Mesendoderm (in vitro differentiated cells): ENCODE measurements around the gene TSPAN7.

Source experiments
- DNase-seq: peaks from one replicate; pipeline ENCODE4 v3.0.0; 2013
- H2AK5ac ChIP-seq: 2 replicates; pipeline ENCODE4 v1.6.1; 2013; ENCODE audit warnings: low read length, inconsistent platforms
- H2BK120ac ChIP-seq: 2 replicates; pipeline ENCODE4 v1.6.1; 2013; ENCODE audit warnings: low read depth, mild to moderate bottlenecking, low read length, moderate library complexity, mixed read lengths
- H2BK15ac ChIP-seq: replicated peaks from 2 replicates; pipeline ENCODE4 v1.6.1; 2013; ENCODE audit warnings: low read depth, mild to moderate bottlenecking, moderate library complexity
- H2BK5ac ChIP-seq: 2 replicates; pipeline ENCODE4 v1.6.1; 2013; ENCODE audit warnings: low read length, inconsistent platforms
- H3K18ac ChIP-seq: 2 replicates; pipeline ENCODE4 v1.6.1; 2013; ENCODE audit warnings: mild to moderate bottlenecking, low read length, mixed read lengths
- H3K23ac ChIP-seq: one replicate; pipeline ENCODE4 v1.6.1; 2013; ENCODE audit warnings: low read length
- H3K27ac ChIP-seq: 2 replicates; pipeline ENCODE4 v1.5.1; 2013; ENCODE audit warnings: low read depth, mild to moderate bottlenecking, inconsistent platforms, low read length, moderate library complexity
- H3K27me3 ChIP-seq: 2 replicates; pipeline ENCODE4 v1.6.1; 2013; ENCODE audit warnings: low read length, control low read depth, mild to moderate bottlenecking, inconsistent platforms; ENCODE audit not compliant: insufficient read depth, poor library complexity
- H3K36me3 ChIP-seq: 2 replicates; pipeline ENCODE4 v1.6.1; 2013; ENCODE audit warnings: low read length, inconsistent platforms; ENCODE audit not compliant: control insufficient read depth, insufficient read depth
- H3K4ac ChIP-seq: one replicate; pipeline ENCODE4 v1.6.1; 2013; ENCODE audit warnings: low read depth, mild to moderate bottlenecking, low read length, moderate library complexity
- H3K4me1 ChIP-seq: 2 replicates; pipeline ENCODE4 v1.6.1; 2013; ENCODE audit warnings: low read depth, low read length, inconsistent platforms; ENCODE audit not compliant: control insufficient read depth
- H3K4me2 ChIP-seq: 2 replicates; pipeline ENCODE4 v1.6.1; 2013; ENCODE audit warnings: low read length
- H3K4me3 ChIP-seq: 2 replicates; pipeline ENCODE4 v1.5.1; 2013; ENCODE audit warnings: mild to moderate bottlenecking, low read length
- H3K56ac ChIP-seq: one replicate; pipeline ENCODE4 v1.6.1; 2013; ENCODE audit warnings: low read length
- H3K79me1 ChIP-seq: 2 replicates; pipeline ENCODE4 v1.6.1; 2013; ENCODE audit warnings: low read length, inconsistent platforms
- H3K79me2 ChIP-seq: 2 replicates; pipeline ENCODE4 v1.6.1; 2013; ENCODE audit warnings: mild to moderate bottlenecking, low read length; ENCODE audit not compliant: control insufficient read depth, insufficient read depth
- H3K9ac ChIP-seq: 2 replicates; pipeline ENCODE4 v1.6.1; 2013; ENCODE audit warnings: low read length, inconsistent platforms
- H4K5ac ChIP-seq: one replicate; pipeline ENCODE4 v1.6.1; 2013; ENCODE audit warnings: low read length
- H4K8ac ChIP-seq: one replicate; pipeline ENCODE4 v1.6.1; 2013; ENCODE audit warnings: low read depth, mild to moderate bottlenecking, control low read depth, low read length, moderate library complexity
- WGBS: extraction: QIAGEN DNeasy Blood & Tissue Kit; methylation state at CpG from one replicate; pipeline ENCODE4 v1.1.7; 2013; ENCODE audit warnings: low lambda C conversion rate, missing lambda C conversion rate; ENCODE audit not compliant: insufficient coverage; ENCODE audit errors: extremely low coverage; 5-methylcytosine and 5-hydroxymethylcytosine counted together

The TSPAN7 gene

DNA sequence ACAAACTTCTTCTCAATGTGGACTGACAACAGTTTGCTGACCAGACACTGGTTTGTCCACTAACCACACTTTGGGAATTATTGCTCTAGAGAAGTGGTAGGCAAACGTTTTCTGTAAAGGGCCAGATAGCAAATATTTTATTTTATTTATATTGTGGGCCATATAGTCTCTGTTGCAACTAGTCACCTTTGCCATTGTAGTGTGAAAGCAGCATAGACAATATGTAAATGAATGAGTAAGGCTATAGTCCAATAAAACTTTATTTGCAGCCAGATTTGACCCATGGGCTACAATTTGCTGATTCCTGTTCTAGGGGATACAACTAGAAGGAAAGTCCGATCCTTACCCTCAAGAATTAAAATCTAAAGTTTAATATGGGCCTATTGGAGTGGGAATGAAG is 14.5 kb downstream of the TSPAN7 start:
- Histone ChIP-seq H3K27ac (no peak overlapping the region), H3K23ac (no peak overlapping the region), H3K4me2 (no peak overlapping the region), H3K27me3 (no peaks in the 10 kb centered on the region), H3K4me1 (no peaks in the 10 kb centered on the region), H3K18ac (no peak overlapping the region), H3K4ac (no peak overlapping the region), H2AK5ac (no peak overlapping the region), H4K5ac (no peak overlapping the region), H3K9ac (no peak overlapping the region), H2BK120ac (no peak overlapping the region), H4K8ac (no peak overlapping the region), H3K4me3 (no peak overlapping the region), H2BK5ac (no peak overlapping the region), H2BK15ac (no peak overlapping the region), H3K36me3 (no peaks in the 10 kb centered on the region), H3K56ac (no peak overlapping the region), H3K79me1 (no peaks in the 10 kb centered on the region), H3K79me2 (no peaks in the 10 kb centered on the region)
- WGBS = no CpG with 5 or more reads among the region's 2 CpGs
- no peak for DNase-seq

DNA sequence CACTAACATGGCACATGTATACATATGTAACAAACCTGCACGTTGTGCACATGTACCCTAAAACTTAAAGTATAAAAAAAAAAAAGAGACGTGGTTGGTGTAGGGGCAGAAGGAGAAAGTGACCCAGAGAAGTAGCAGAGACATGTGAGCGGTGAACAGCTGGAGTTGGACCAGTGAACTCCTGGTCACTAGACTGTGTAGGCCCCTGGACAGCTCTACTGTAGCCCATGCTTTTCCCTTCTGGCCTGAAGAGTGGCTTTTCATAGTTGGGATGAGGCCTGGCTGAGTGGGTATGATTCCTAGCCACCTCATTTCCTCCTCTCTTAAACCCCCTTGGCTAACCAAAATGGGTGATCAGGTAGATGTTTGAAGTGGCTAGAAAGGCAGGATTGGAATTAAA is 16.4 kb downstream of the TSPAN7 start:
- Histone ChIP-seq H3K9ac (no peak overlapping the region), H4K8ac (no peak overlapping the region), H3K79me1 (no peaks in the 10 kb centered on the region), H2BK120ac (no peak overlapping the region), H3K4me3 (no peak overlapping the region), H3K4ac (no peak overlapping the region), H3K27ac (no peak overlapping the region), H3K18ac (no peak overlapping the region), H2BK5ac (no peak overlapping the region), H3K23ac (no peak overlapping the region), H3K27me3 (no peaks in the 10 kb centered on the region), H3K56ac (no peak overlapping the region), H3K36me3 (no peaks in the 10 kb centered on the region), H3K4me2 (no peak overlapping the region), H2BK15ac (no peak overlapping the region), H3K4me1 (no peaks in the 10 kb centered on the region), H4K5ac (no peak overlapping the region), H2AK5ac (no peak overlapping the region), H3K79me2 (no peaks in the 10 kb centered on the region)
- no CpG with 5 or more reads among the region's 3 CpGs for WGBS
- no peak for DNase-seq

DNA sequence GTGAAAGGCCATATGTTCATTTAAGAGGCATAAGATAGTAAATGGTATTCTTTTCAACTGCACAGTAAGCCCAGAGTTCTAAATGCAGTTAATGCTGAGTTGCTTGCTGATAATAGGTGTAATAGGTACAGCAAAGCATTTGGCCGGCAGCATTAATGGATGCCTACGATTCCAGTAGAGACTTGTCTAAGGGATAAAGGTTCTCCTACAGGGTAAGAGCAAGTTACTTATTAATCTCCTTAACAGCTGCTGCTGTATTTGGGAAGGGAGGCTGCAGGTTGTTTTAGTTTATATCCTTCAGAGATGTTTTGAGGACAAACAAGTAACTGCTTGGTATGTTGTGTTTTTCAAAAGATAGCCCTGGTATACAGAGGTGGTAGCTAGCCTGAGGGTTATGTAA is 16.8 kb downstream of the TSPAN7 start:
- WGBS = no CpG with 5 or more reads among the region's 2 CpGs
- Histone ChIP-seq H3K4ac (no peak overlapping the region), H4K8ac (no peak overlapping the region), H3K27ac (no peak overlapping the region), H3K4me3 (no peak overlapping the region), H3K23ac (no peak overlapping the region), H2BK15ac (no peak overlapping the region), H3K18ac (no peak overlapping the region), H3K79me2 (no peaks in the 10 kb centered on the region), H3K79me1 (no peaks in the 10 kb centered on the region), H4K5ac (no peak overlapping the region), H3K9ac (no peak overlapping the region), H2BK5ac (no peak overlapping the region), H3K4me1 (no peaks in the 10 kb centered on the region), H3K27me3 (no peaks in the 10 kb centered on the region), H2BK120ac (no peak overlapping the region), H2AK5ac (no peak overlapping the region), H3K36me3 (no peaks in the 10 kb centered on the region), H3K4me2 (no peak overlapping the region), H3K56ac (no peak overlapping the region)
- DNase-seq = no peak

DNA sequence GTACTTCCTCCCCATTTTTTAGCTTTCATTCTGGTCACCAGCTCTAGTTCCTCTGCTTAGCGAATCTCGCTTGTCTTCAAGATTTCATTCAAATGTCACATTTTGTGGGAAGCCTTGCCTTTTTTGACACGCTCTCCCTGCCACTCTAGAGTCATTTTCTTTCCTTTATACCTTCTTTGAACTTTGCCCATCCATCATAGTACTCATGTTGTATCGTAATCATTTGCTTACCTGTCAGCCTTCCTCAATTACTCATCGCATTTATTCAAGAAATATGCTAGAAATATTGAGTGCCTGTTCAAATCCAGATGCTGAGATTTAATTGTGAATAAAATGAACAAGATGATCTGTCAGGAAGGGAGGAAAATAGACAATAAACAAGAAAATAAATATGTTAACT is 21.8 kb downstream of the TSPAN7 start:
- no peaks in the 10 kb centered on the region for H3K4me1 ChIP-seq
- H3K79me1 ChIP-seq = no peaks in the 10 kb centered on the region
- H2BK15ac ChIP-seq = no peak overlapping the region
- H4K5ac ChIP-seq = no peak overlapping the region
- no peak overlapping the region for H3K4ac ChIP-seq
- no peak overlapping the region for H3K23ac ChIP-seq
- H3K4me2 ChIP-seq = no peak overlapping the region
- no peak overlapping the region for H2AK5ac ChIP-seq
- H4K8ac ChIP-seq = no peak overlapping the region
- DNase-seq = no peak
- H3K4me3 ChIP-seq = no peak overlapping the region
- H3K79me2 ChIP-seq = no peaks in the 10 kb centered on the region
- no peak overlapping the region for H3K9ac ChIP-seq
- no peak overlapping the region for H3K18ac ChIP-seq
- no peak overlapping the region for H2BK5ac ChIP-seq
- no peak overlapping the region for H3K27ac ChIP-seq
- no CpG with 5 or more reads among the region's 5 CpGs for WGBS
- H3K27me3 ChIP-seq = no peaks in the 10 kb centered on the region
- no peaks in the 10 kb centered on the region for H3K36me3 ChIP-seq
- H2BK120ac ChIP-seq = no peak overlapping the region
- no peak overlapping the region for H3K56ac ChIP-seq

DNA sequence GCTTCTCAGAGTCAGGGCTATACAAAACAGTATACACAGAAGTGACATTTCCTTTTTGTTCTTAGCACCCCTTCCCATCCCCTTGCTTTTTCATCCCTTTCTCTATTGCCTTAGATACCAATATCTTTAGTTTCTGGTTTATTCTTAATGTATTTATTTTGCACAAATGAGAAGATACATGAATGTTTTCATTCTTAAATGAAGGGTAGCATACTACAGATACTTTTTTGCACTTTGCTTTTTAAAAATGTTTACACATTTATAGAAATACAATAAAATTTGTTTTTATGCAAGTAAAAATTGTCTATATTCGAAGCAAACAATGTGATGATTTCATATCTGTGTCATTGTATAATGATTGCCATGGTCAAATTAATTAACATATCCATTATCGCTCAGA is 33.1 kb downstream of the TSPAN7 start:
- H3K79me1 ChIP-seq = no peaks in the 10 kb centered on the region
- no peak overlapping the region for H3K27ac ChIP-seq
- H3K18ac ChIP-seq = no peak overlapping the region
- no peaks in the 10 kb centered on the region for H3K4me1 ChIP-seq
- H2AK5ac ChIP-seq = no peak overlapping the region
- no peaks in the 10 kb centered on the region for H3K79me2 ChIP-seq
- H3K27me3 ChIP-seq = no peaks in the 10 kb centered on the region
- no peak overlapping the region for H3K4me3 ChIP-seq
- no peak overlapping the region for H4K8ac ChIP-seq
- no peak overlapping the region for H3K56ac ChIP-seq
- H2BK15ac ChIP-seq = no peak overlapping the region
- no peak overlapping the region for H2BK120ac ChIP-seq
- no CpG with 5 or more reads among the region's 2 CpGs for WGBS
- no peak overlapping the region for H4K5ac ChIP-seq
- no peak overlapping the region for H2BK5ac ChIP-seq
- H3K36me3 ChIP-seq = no peaks in the 10 kb centered on the region
- H3K4me2 ChIP-seq = no peak overlapping the region
- no peak overlapping the region for H3K4ac ChIP-seq
- no peak overlapping the region for H3K23ac ChIP-seq
- no peak overlapping the region for H3K9ac ChIP-seq
- no peak for DNase-seq

DNA sequence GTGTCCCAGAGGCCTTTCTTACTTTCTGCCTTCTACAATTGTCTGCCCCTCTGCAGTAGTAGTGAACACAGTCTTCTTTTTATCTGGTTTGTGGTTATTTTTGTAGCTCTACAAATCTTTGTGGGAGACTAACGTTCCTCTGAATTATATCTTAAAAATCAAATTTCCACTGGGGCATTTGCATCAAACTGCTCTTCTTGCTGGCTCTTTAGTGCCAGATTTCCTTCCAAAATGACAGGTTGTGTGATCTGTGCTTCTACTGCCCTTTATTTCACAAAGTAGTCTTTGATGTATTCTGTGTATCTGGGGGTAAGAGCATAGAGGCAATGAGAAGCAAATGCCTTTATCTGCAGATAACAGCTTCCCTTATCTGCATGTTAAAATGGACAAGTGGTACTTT is 34.5 kb downstream of the TSPAN7 start:
- no peaks in the 10 kb centered on the region for H3K79me2 ChIP-seq
- no CpG with 5 or more reads among the region's 1 CpG for WGBS
- no peak overlapping the region for H3K9ac ChIP-seq
- no peak overlapping the region for H3K56ac ChIP-seq
- peak; percentile 2 for DNase-seq
- H3K4ac ChIP-seq = no peak overlapping the region
- H2BK15ac ChIP-seq = no peak overlapping the region
- no peak overlapping the region for H4K5ac ChIP-seq
- no peaks in the 10 kb centered on the region for H3K4me1 ChIP-seq
- H3K4me2 ChIP-seq = no peak overlapping the region
- H3K79me1 ChIP-seq = no peaks in the 10 kb centered on the region
- no peak overlapping the region for H2BK5ac ChIP-seq
- H3K27me3 ChIP-seq = no peaks in the 10 kb centered on the region
- H3K27ac ChIP-seq = no peak overlapping the region
- H4K8ac ChIP-seq = no peak overlapping the region
- H2BK120ac ChIP-seq = no peak overlapping the region
- H3K36me3 ChIP-seq = no peaks in the 10 kb centered on the region
- H3K18ac ChIP-seq = no peak overlapping the region
- no peak overlapping the region for H2AK5ac ChIP-seq
- H3K23ac ChIP-seq = no peak overlapping the region
- H3K4me3 ChIP-seq = no peak overlapping the region
